Skeletal muscle cell (primary cell): ENCODE measurements around the gene MARCHF4.

Experiments used
- DNase-seq: peaks from one replicate; pipeline ENCODE4 v3.0.0-alpha.2; 2010; ENCODE audit warnings: low read depth
- H3K4me3 ChIP-seq: 2 replicates; pipeline ENCODE4 v1.5.1; 2011; ENCODE audit warnings: low read depth, mild to moderate bottlenecking, control low read depth, low read length, moderate library complexity

The MARCHF4 gene

GRCh38 chr2:216354306-216354705 lies 18.0 kb downstream of the MARCHF4 start:
- no peak for DNase-seq
- no peak overlapping the region for H3K4me3 ChIP-seq

GRCh38 chr2:216352653-216353270 lies 19.5 kb downstream of the MARCHF4 start:
- DNase-seq, result no peak
- H3K4me3 ChIP-seq, result no peak overlapping the region

GRCh38 chr2:216351172-216351925 lies 20.9 kb downstream of the MARCHF4 start:
- H3K4me3 ChIP-seq, result no peak overlapping the region
- DNase-seq, result no peak

GRCh38 chr2:216350214-216350791 lies 22.0 kb downstream of the MARCHF4 start:
- DNase-seq, result no peak
- H3K4me3 ChIP-seq, result no peak overlapping the region

- H3K4me3 ChIP-seq, result no peak overlapping the region
- DNase-seq, result no peak
Observed at GRCh38 chr2:216349366-216349765, 22.9 kb downstream of the MARCHF4 start.

- no peak overlapping the region for H3K4me3 ChIP-seq
- DNase-seq, result peak; percentile 52
Observed at GRCh38 chr2:216348756-216349308, 23.5 kb downstream of the MARCHF4 start.

GRCh38 chr2:216346781-216347180 lies 25.5 kb downstream of the MARCHF4 start:
- no peak for DNase-seq

GRCh38 chr2:216345846-216346245 lies 26.4 kb downstream of the MARCHF4 start:
- DNase-seq, result no peak
- no peak overlapping the region for H3K4me3 ChIP-seq

More at GRCh38 chr2:216346781-216347180, 25.5 kb downstream of the MARCHF4 start:
- no peak overlapping the region for H3K4me3 ChIP-seq

- no peak for DNase-seq
- no peak overlapping the region for H3K4me3 ChIP-seq
Observed at GRCh38 chr2:216344950-216345300, 27.4 kb downstream of the MARCHF4 start.

GRCh38 chr2:216344206-216344949 lies 27.9 kb downstream of the MARCHF4 start:
- H3K4me3 ChIP-seq, result no peak overlapping the region
- DNase-seq, result no peak

GRCh38 chr2:216343221-216343980 lies 28.9 kb downstream of the MARCHF4 start:
- no peak for DNase-seq

GRCh38 chr2:216341121-216341520 lies 31.2 kb downstream of the MARCHF4 start:
- no peak for DNase-seq
- H3K4me3 ChIP-seq, result no peak overlapping the region

More at GRCh38 chr2:216343221-216343980, 28.9 kb downstream of the MARCHF4 start:
- H3K4me3 ChIP-seq, result no peak overlapping the region

GRCh38 chr2:216340280-216340631 lies 32.0 kb downstream of the MARCHF4 start:
- no peak for DNase-seq
- H3K4me3 ChIP-seq, result no peak overlapping the region

GRCh38 chr2:216339456-216340279 lies 32.6 kb downstream of the MARCHF4 start:
- H3K4me3 ChIP-seq, result no peak overlapping the region
- no peak for DNase-seq

- no peak for DNase-seq
- no peak overlapping the region for H3K4me3 ChIP-seq
Observed at GRCh38 chr2:216335252-216335651, 37.0 kb downstream of the MARCHF4 start.

- no peak overlapping the region for H3K4me3 ChIP-seq
- DNase-seq, result no peak
Observed at GRCh38 chr2:216328347-216328746, 43.9 kb downstream of the MARCHF4 start.

GRCh38 chr2:216327447-216327935 lies 44.8 kb downstream of the MARCHF4 start:
- no peak for DNase-seq
- no peak overlapping the region for H3K4me3 ChIP-seq
